Thyroid gland (tissue), 4 donors: ENCODE measurements around the gene FERD3L. TPM values are rescaled to one million over a fixed set of nuclear protein-coding genes. Genes with fewer than 3 reads are reported as not detected.

ENCODE experiments used
- total RNA-seq, 4 donors: library from RNA; depleted of rRNA; stranded (reverse); fragments of >200 nt; gene quantifications; one replicate each; pipeline ENCODE4 v1.2.3, GENCODE V29; 2016

The FERD3L gene
- total RNA-seq, 4 donors from 2014 or later, result not detected

Other genes starting within 250 kb of the FERD3L start
- 1 to 10 TPM; 3.8 to 7.8 (median 5.0) TPM for gene TWIST1, start 27.8 kb downstream of the FERD3L start, total RNA-seq